ENCODE measurements around the gene FCRL6.

Gene FCRL6

DNA sequence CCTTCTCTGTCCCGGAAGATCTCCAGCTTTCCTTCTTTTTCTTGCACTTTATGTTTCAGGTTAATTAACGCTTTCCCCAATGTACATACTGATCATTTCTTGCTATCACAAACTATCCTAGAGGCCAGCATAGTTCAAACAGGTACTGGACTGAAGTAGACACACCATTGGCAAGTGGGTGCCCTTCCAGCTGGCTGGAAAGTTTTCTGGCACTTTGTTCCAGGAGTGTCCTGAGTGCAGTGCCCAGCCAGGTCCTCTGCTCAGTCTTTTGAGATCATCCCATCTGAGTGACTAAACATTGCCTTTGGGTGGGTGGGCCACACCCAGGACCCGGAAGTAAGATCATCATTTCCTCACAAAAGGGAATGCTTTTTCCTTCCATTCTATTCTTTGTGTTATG is 36.4 kb upstream of the FCRL6 start:
- TF ChIP-seq, protein P1, sequence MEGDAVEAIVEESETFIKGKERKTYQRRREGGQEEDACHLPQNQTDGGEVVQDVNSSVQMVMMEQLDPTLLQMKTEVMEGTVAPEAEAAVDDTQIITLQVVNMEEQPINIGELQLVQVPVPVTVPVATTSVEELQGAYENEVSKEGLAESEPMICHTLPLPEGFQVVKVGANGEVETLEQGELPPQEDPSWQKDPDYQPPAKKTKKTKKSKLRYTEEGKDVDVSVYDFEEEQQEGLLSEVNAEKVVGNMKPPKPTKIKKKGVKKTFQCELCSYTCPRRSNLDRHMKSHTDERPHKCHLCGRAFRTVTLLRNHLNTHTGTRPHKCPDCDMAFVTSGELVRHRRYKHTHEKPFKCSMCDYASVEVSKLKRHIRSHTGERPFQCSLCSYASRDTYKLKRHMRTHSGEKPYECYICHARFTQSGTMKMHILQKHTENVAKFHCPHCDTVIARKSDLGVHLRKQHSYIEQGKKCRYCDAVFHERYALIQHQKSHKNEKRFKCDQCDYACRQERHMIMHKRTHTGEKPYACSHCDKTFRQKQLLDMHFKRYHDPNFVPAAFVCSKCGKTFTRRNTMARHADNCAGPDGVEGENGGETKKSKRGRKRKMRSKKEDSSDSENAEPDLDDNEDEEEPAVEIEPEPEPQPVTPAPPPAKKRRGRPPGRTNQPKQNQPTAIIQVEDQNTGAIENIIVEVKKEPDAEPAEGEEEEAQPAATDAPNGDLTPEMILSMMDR (IDR thresholded peaks at IDR 0.05; ENCODE audit: insufficient read depth, low read length, poor library complexity, severe bottlenecking) = no peak
- H3K36me3 ChIP-seq (ENCODE audit: control insufficient read depth, insufficient read depth, low read length) = no peaks in the 10 kb centered on the region
- DNase-seq (ENCODE audit: extremely low read depth, insufficient read length) = no peak

DNA sequence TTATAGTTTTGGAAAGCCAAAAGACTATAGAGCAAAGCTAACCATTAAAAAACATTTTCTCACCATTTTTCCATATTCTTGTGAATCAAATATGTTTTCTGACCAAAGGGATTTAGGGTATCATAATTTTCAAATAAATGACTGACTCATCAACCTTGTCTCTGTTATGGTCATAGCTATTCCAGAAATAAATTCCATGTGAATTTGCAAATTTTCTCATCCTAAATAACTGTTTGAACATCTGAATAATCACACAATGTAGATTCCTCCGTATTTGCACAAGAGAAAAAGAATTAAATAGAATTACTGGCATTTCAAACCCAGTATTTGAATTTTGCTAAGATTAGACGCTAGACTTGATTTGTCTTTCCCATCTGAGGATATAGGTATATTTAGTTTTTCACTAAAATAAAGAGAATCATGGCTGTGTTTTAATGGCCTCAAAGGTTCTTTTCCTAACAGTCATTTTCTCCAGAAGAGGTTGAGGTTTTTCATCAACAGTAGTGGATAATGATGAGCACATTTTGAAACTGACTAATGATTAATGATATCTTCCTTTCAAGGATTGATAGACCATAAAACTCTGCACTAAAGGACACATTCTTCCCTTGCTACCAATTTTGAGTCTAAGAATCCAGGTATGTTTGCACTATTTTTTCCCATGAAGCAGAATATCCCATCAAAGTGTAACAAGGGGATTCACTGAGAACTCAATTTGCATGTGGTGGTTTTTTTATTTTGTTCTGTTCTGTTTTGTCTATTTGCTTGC is 30.8 kb upstream of the FCRL6 start:
- DNase-seq (ENCODE audit: extremely low read depth, insufficient read length) = no peak
- no peaks in the 10 kb centered on the region for H3K36me3 ChIP-seq (ENCODE audit: control insufficient read depth, insufficient read depth, low read length)
- no peaks in the 10 kb centered on the region for H3K27me3 ChIP-seq (replicated peaks; ENCODE audit: control insufficient read depth, insufficient read depth, low read length)
- H3K4me3 ChIP-seq (replicated peaks; ENCODE audit: low read depth, low read length) = no peak overlapping the region
- TF ChIP-seq, protein P1 (IDR thresholded peaks at IDR 0.05; ENCODE audit: insufficient read depth, low read length, poor library complexity, severe bottlenecking) = no peak

More for the DNA sequence above, 36.4 kb upstream of the FCRL6 start:
- Histone ChIP-seq H3K27me3 (replicated peaks; ENCODE audit: control insufficient read depth, insufficient read depth, low read length) (no peaks in the 10 kb centered on the region), H3K4me3 (replicated peaks; ENCODE audit: low read depth, low read length) (no peak overlapping the region)

DNA sequence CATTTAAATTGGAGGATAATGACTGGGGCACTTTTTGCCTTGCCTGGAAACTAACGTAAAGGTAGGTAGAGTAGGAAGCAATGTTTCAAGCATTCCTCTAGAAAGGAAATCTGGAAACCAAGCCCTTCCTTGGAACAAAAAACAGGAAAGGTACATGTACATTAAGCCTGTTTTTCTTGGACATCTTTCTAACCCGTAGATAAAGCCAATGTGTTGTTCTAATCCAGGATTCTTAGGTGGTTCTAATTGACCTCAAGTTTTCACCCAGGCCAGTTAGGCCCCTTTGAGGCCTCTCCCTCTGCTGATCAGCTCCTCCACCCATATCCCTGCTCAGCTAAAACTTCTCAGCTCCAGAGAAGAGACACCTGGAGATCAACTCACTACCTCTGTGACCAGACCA is 27.7 kb upstream of the FCRL6 start:
- H3K4me3 ChIP-seq (replicated peaks; ENCODE audit: low read depth, low read length) = no peak overlapping the region
- no peak for DNase-seq (ENCODE audit: extremely low read depth, insufficient read length)
- H3K36me3 ChIP-seq (ENCODE audit: control insufficient read depth, insufficient read depth, low read length) = no peaks in the 10 kb centered on the region
- TF ChIP-seq, protein P1 (IDR thresholded peaks at IDR 0.05; ENCODE audit: insufficient read depth, low read length, poor library complexity, severe bottlenecking) = no peak
- H3K27me3 ChIP-seq (replicated peaks; ENCODE audit: control insufficient read depth, insufficient read depth, low read length) = no peaks in the 10 kb centered on the region

DNA sequence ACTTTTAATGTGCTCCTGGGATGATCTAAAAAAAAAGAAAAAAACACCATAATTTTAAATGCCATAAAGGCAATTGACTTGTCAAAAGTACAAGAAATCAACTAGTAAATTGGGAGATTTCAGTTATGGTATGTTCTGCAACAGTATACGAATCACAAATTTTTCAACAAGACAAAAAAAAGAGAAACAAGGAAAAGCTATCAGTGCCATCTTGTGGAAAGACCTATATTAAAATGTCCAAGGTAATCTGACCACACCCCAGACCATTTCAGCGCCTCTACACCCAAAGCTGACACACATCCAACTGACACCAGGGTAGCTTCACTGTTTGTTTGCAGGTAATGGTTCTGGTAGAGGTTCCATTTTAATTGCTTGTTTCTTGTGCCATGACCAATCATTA is 26.4 kb upstream of the FCRL6 start:
- TF ChIP-seq, protein P1 (IDR thresholded peaks at IDR 0.05; ENCODE audit: insufficient read depth, low read length, poor library complexity, severe bottlenecking) = no peak

DNA sequence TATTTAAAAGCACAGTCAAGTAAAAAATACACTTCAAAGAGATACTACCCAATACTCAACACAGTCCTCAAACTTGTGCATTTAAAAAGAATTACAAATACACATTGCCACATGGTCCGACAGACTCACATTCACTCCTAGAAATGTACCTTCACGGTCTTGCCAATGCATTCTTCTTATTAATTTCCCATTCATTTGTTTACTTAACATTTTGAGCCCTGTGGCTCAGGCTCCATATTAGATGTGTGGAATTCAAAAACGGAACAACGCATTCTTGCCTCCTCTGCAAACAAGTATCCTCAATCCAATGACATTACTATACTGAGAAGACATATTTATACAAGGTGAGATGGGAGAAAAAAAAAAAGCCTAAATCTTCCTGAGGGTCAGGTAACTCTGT is 23.9 kb upstream of the FCRL6 start:
- TF ChIP-seq, protein P1 (IDR thresholded peaks at IDR 0.05; ENCODE audit: insufficient read depth, low read length, poor library complexity, severe bottlenecking) = no peak
- H3K36me3 ChIP-seq (ENCODE audit: control insufficient read depth, insufficient read depth, low read length) = no peaks in the 10 kb centered on the region
- DNase-seq (ENCODE audit: extremely low read depth, insufficient read length) = no peak
- no peaks in the 10 kb centered on the region for H3K27me3 ChIP-seq (replicated peaks; ENCODE audit: control insufficient read depth, insufficient read depth, low read length)
- H3K4me3 ChIP-seq (replicated peaks; ENCODE audit: low read depth, low read length) = no peak overlapping the region

More for the DNA sequence above, 26.4 kb upstream of the FCRL6 start:
- no peak for DNase-seq (ENCODE audit: extremely low read depth, insufficient read length)
- Histone ChIP-seq H3K4me3 (replicated peaks; ENCODE audit: low read depth, low read length) (no peak overlapping the region), H3K36me3 (ENCODE audit: control insufficient read depth, insufficient read depth, low read length) (no peaks in the 10 kb centered on the region), H3K27me3 (replicated peaks; ENCODE audit: control insufficient read depth, insufficient read depth, low read length) (no peaks in the 10 kb centered on the region)

Data from GM06990 (cell line).